GM23248 (cell line): ENCODE data around the gene ATP2C2. TPM values are rescaled to one million over a fixed set of nuclear protein-coding genes. Genes with fewer than 3 reads are reported as not detected.

ENCODE experiments used
- DNase-seq: peaks from one replicate; pipeline ENCODE4 v3.0.0-alpha.2; 2015
- H2AFZ ChIP-seq: fragments of 200-600 bp; sonication (generic); 2 replicates; pipeline ENCODE4 v1.6.1; 2016; ENCODE audit warnings: antibody characterized with exemption
- H3F3A ChIP-seq: fragments of 200-600 bp; sonication (generic); 2 replicates; pipeline ENCODE4 v1.6.1; 2016; ENCODE audit warnings: mild to moderate bottlenecking, antibody characterized with exemption, mixed run types; ENCODE audit not compliant: insufficient read depth
- H3K27ac ChIP-seq: fragments of 200-600 bp; sonication (generic); 2 replicates; pipeline ENCODE4 v1.5.1; 2016; ENCODE audit warnings: mild to moderate bottlenecking
- H3K27me3 ChIP-seq: fragments of 200-600 bp; sonication (generic); replicated peaks from 2 replicates; pipeline ENCODE4 v1.6.1; 2016; ENCODE audit warnings: mild to moderate bottlenecking; ENCODE audit not compliant: insufficient read depth
- H3K36me3 ChIP-seq: fragments of 200-600 bp; sonication (generic); 2 replicates; pipeline ENCODE4 v1.6.1; 2016; ENCODE audit warnings: low read depth, mild to moderate bottlenecking
- H3K4me1 ChIP-seq: fragments of 200-600 bp; sonication (generic); 2 replicates; pipeline ENCODE4 v1.6.1; 2016; ENCODE audit warnings: mild to moderate bottlenecking; ENCODE audit not compliant: insufficient read depth
- H3K4me2 ChIP-seq: fragments of 200-600 bp; sonication (generic); one replicate; pipeline ENCODE4 v1.6.1; 2016; ENCODE audit warnings: mild to moderate bottlenecking; ENCODE audit not compliant: unreplicated experiment
- H3K4me3 ChIP-seq: fragments of 200-600 bp; sonication (generic); 2 replicates; pipeline ENCODE4 v1.5.1; 2016; ENCODE audit warnings: mild to moderate bottlenecking
- H3K79me2 ChIP-seq: fragments of 200-600 bp; sonication (generic); 2 replicates; pipeline ENCODE4 v1.6.1; 2016; ENCODE audit warnings: mild to moderate bottlenecking; ENCODE audit not compliant: insufficient read depth
- H3K9ac ChIP-seq: fragments of 200-600 bp; sonication (generic); 2 replicates; pipeline ENCODE4 v1.6.1; 2016; ENCODE audit warnings: mild to moderate bottlenecking
- H3K9me2 ChIP-seq: fragments of 200-600 bp; sonication (generic); 2 replicates; pipeline ENCODE4 v1.6.1; 2016; ENCODE audit warnings: mixed run types, mild to moderate bottlenecking, moderate library complexity; ENCODE audit not compliant: insufficient read depth
- H3K9me3 ChIP-seq: fragments of 200-600 bp; sonication (generic); one replicate; pipeline ENCODE4 v1.6.1; 2017; ENCODE audit warnings: low read depth
- H4K20me1 ChIP-seq: fragments of 200-600 bp; sonication (generic); 2 replicates; pipeline ENCODE4 v1.6.0; 2016; ENCODE audit not compliant: insufficient read depth
- EZH2 ChIP-seq: fragments of 200-600 bp; sonication (generic); IDR thresholded peaks from 2 replicates; pipeline ENCODE4 v1.6.1; 2018; ENCODE audit warnings: antibody characterized with exemption, mild to moderate bottlenecking; ENCODE audit not compliant: insufficient read depth, poor library complexity, severe bottlenecking
- EZH2phosphoT487 ChIP-seq: fragments of 200-600 bp; sonication (generic); IDR thresholded peaks from 2 replicates; pipeline ENCODE4 v1.6.1; 2018; ENCODE audit warnings: antibody characterized with exemption, moderate library complexity, mild to moderate bottlenecking, low read depth; ENCODE audit not compliant: insufficient read depth
- WGBS, 2 experiments: methylation state at CpG; one replicate each; pipeline ENCODE4 v1.1.6; 2015 to 2017; ENCODE audit warnings: low lambda C conversion rate in 2 of 2, low coverage in 1 of 2; ENCODE audit errors: missing lambda C conversion rate in 2 of 2; 5-methylcytosine and 5-hydroxymethylcytosine counted together
- in situ Hi-C: fragments of 300-500 bp; cut with MboI; formaldehyde crosslinking; loops from 2 replicates; pipeline ENCODE4 v1.15.0; 2020
- polyA plus RNA-seq: library from polyadenylated mRNA; unstranded; fragments of >200 nt; fragmentation: Nextera tagmentation; extraction: Ambion mirVana; gene quantifications from 2 replicates; pipeline ENCODE4 v1.2.1, GENCODE V29; 2016
- total RNA-seq: library from RNA; depleted of rRNA; stranded (reverse); fragments of >200 nt; shearing (Covaris generic); gene quantifications from 2 replicates; pipeline ENCODE4 v1.2.3, GENCODE V29; 2014

The ATP2C2 gene
- total and polyA plus RNA-seq, 2 experiments from 2014 or later = 0.84 TPM; not detected in 1

- in situ Hi-C loops = no loop called here
- Histone ChIP-seq H3K9ac (no peak overlapping the region), H3K4me2 (no peak overlapping the region), H3K36me3 (no peaks in the 10 kb centered on the region), H3K27me3 (peaks cover 20% of the 10 kb centered on the region; the same call in 1 of the 2 replicates), H3K4me3 (no peak overlapping the region), H3K27ac (no peak overlapping the region), H3K4me1 (no peaks in the 10 kb centered on the region), H3K9me3 (no peaks in the 10 kb centered on the region), H3K9me2 (no peaks in the 10 kb centered on the region), H4K20me1 (no peaks in the 10 kb centered on the region), H3F3A (no peaks in the 10 kb centered on the region), H3K79me2 (no peaks in the 10 kb centered on the region), H2AFZ (no peak overlapping the region)
- DNase-seq = no peak
- TF ChIP-seq EZH2 (no peak), EZH2phosphoT487 (no peak)
- 56 to 63% methylated on average over 15 to 16 of the region's 16 CpGs for WGBS, 2 experiments
These were observed 17.5 kb upstream of the ATP2C2 start for GRCh38 chr16:84350685-84351400.

- no peaks in the 10 kb centered on the region for H4K20me1 ChIP-seq
- no peak overlapping the region for H3K4me2 ChIP-seq
- H3F3A ChIP-seq = no peaks in the 10 kb centered on the region
- no peaks in the 10 kb centered on the region for H3K36me3 ChIP-seq
- no peaks in the 10 kb centered on the region for H3K9me3 ChIP-seq
- H3K4me3 ChIP-seq = no peak overlapping the region
- H3K79me2 ChIP-seq = no peaks in the 10 kb centered on the region
- no peak overlapping the region for H2AFZ ChIP-seq
- H3K9me2 ChIP-seq = no peaks in the 10 kb centered on the region
- DNase-seq = no peak
- H3K27me3 ChIP-seq = peaks cover 20% of the 10 kb centered on the region; the same call in 1 of the 2 replicates
- no peak overlapping the region for H3K9ac ChIP-seq
- H3K4me1 ChIP-seq = no peaks in the 10 kb centered on the region
- in situ Hi-C loops = no loop called here
- no peak overlapping the region for H3K27ac ChIP-seq
- no peak for TF ChIP-seq EZH2
- TF ChIP-seq EZH2phosphoT487 = no peak
- 75 to 83% methylated on average over 8 of the region's 8 CpGs for WGBS, 2 experiments
These were observed 16.7 kb upstream of the ATP2C2 start for GRCh38 chr16:84351630-84352029.

- in situ Hi-C loops = no loop called here
- no peaks in the 10 kb centered on the region for H3K4me1 ChIP-seq
- no peak overlapping the region for H3K4me3 ChIP-seq
- no peak overlapping the region for H3K27ac ChIP-seq
- H3K79me2 ChIP-seq = no peaks in the 10 kb centered on the region
- H4K20me1 ChIP-seq = no peaks in the 10 kb centered on the region
- H3K9ac ChIP-seq = no peak overlapping the region
- TF ChIP-seq EZH2 = no peak
- no peak for TF ChIP-seq EZH2phosphoT487
- H3K9me3 ChIP-seq = no peaks in the 10 kb centered on the region
- H2AFZ ChIP-seq = no peak overlapping the region
- H3K9me2 ChIP-seq = no peaks in the 10 kb centered on the region
- no peak overlapping the region for H3K4me2 ChIP-seq
- WGBS, 2 experiments = 40 to 49% methylated on average over 6 of the region's 6 CpGs
- H3K27me3 ChIP-seq = peaks cover 11% of the 10 kb centered on the region; the same call in 1 of the 2 replicates
- DNase-seq = no peak
- H3K36me3 ChIP-seq = no peaks in the 10 kb centered on the region
- no peaks in the 10 kb centered on the region for H3F3A ChIP-seq
These were observed 14.0 kb upstream of the ATP2C2 start for GRCh38 chr16:84354306-84354705.

- no peak for DNase-seq
- H3K79me2 ChIP-seq = no peaks in the 10 kb centered on the region
- H3K4me2 ChIP-seq = no peak overlapping the region
- H3K27ac ChIP-seq = no peak overlapping the region
- no peaks in the 10 kb centered on the region for H3K9me3 ChIP-seq
- no peaks in the 10 kb centered on the region for H3F3A ChIP-seq
- TF ChIP-seq EZH2 (no peak), EZH2phosphoT487 (no peak)
- H4K20me1 ChIP-seq = no peaks in the 10 kb centered on the region
- H2AFZ ChIP-seq = no peak overlapping the region
- WGBS, 2 experiments = 61% methylated on average over 2 of the region's 2 CpGs; no CpG with 5 or more reads in 1 of the 2 experiments
- no peaks in the 10 kb centered on the region for H3K9me2 ChIP-seq
- peaks cover 4% of the 10 kb centered on the region for H3K27me3 ChIP-seq
- in situ Hi-C loops = no loop called here
- H3K4me1 ChIP-seq = no peaks in the 10 kb centered on the region
- no peak overlapping the region for H3K9ac ChIP-seq
- no peaks in the 10 kb centered on the region for H3K36me3 ChIP-seq
- H3K4me3 ChIP-seq = no peak overlapping the region
These were observed 13.2 kb upstream of the ATP2C2 start for GRCh38 chr16:84355149-84355548.

- H3K27ac ChIP-seq = no peak overlapping the region
These were observed 12.2 kb upstream of the ATP2C2 start for GRCh38 chr16:84356176-84356575.

More at GRCh38 chr16:84356176-84356575, 12.2 kb upstream of the ATP2C2 start:
- Histone ChIP-seq H4K20me1 (no peaks in the 10 kb centered on the region; the same call in 1 of the 2 replicates), H2AFZ (no peak overlapping the region), H3K4me1 (no peaks in the 10 kb centered on the region), H3F3A (no peaks in the 10 kb centered on the region), H3K4me2 (no peak overlapping the region), H3K9ac (no peak overlapping the region), H3K9me3 (no peaks in the 10 kb centered on the region), H3K27me3 (peaks cover 4% of the 10 kb centered on the region), H3K79me2 (no peaks in the 10 kb centered on the region), H3K36me3 (no peaks in the 10 kb centered on the region), H3K9me2 (no peaks in the 10 kb centered on the region), H3K4me3 (no peak overlapping the region)
- TF ChIP-seq EZH2phosphoT487 (no peak), EZH2 (no peak)
- WGBS, 2 experiments = 68 to 73% methylated on average over 10 of the region's 10 CpGs
- no peak for DNase-seq
- in situ Hi-C loops = no loop called here
